Stimulated activated naive CD4-positive, alpha-beta T cell (primary cell): ENCODE data around the gene DGKQ.

Experiments
- DNase-seq, 6 experiments: peaks; one replicate each; lab custom pipeline; 2025; lab: John Stamatoyannopoulos, UW

The DGKQ gene

GRCh38 chr4:973431-974397 lies at the start of gene DGKQ:
Gene DGKQ, minus strand, starts transcription at chr4:973569. Its CDS starts 87 bp downstream, at chr4:973482.
- peak; percentile 72 to 92 (median 89) for DNase-seq

DNA sequence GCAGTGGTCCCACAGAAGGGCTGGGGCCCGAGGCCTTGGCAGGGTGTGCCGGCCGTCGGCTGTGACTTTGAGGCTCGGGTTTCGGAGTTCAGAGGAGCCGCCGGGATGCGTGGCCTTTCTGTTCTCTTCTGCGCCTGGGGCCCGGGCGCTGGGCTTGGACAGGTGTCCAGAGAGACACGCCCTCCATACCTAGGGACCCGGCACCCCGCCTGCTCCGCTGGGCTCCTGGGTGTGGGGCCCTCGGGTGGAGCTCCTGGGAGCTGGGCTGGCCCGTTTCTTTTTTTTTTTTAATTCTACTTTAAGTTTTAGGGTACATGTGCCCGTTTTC lies 49.3 kb upstream of the DGKQ start:
- DNase-seq, result no peak

- DNase-seq, result no peak
These were observed 48.8 kb upstream of the DGKQ start for GRCh38 chr4:1022051-1022738.

- no peak for DNase-seq
These were observed 48.1 kb upstream of the DGKQ start for GRCh38 chr4:1021386-1022050.

- DNase-seq, result no peak
These were observed 46.5 kb upstream of the DGKQ start for GRCh38 chr4:1019729-1020470.

- no peak for DNase-seq
These were observed 46.0 kb upstream of the DGKQ start for GRCh38 chr4:1019320-1019719.

DNA sequence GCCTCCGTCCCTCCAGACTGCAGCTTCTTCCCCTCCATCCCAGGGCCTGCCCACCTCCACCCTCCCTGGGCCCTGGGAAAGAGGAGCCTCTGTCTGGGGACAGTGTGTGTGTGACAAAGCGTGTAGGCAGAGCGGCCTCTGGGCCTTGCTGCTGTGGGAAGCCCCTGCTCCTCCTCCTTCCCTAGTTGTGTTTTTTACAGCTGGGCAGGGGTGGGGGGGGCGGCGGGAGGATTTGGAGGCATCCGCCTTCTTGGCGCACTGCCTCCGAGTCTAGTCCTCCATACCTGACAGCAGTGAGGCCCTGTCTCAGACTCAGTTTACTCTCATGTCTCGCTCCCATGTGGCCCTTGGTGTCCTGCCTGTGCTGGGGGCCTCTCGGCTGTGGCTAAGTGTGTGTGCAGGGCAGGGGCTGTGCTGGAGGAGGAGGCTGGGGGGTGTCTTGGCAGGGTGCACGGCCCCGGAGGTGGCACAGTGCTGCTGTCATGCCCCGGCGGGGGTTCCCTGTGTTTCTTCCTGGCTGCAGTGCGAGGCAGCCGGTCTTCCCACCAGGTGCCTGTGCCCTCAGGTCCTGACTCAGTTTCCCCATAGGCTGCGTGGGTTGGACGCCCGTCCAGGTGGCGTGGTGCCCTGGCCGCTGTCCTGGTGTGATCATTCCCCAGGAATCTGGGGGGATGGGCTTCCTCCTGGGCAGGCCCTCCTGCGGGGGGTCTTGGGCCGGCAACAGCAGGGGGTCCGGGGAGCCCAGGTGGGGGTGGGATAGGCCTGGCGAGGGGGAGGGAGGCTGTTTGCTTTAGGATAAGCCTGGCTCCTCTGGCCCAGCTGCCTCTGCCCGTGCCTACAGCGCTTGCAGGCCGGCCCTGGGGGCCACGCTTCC lies 45.0 kb upstream of the DGKQ start:
- DNase-seq, result no peak

- no peak for DNase-seq
These were observed 44.3 kb upstream of the DGKQ start for GRCh38 chr4:1017706-1018105.

GRCh38 chr4:1017211-1017610 lies 43.8 kb upstream of the DGKQ start:
- DNase-seq, result no peak

DNA sequence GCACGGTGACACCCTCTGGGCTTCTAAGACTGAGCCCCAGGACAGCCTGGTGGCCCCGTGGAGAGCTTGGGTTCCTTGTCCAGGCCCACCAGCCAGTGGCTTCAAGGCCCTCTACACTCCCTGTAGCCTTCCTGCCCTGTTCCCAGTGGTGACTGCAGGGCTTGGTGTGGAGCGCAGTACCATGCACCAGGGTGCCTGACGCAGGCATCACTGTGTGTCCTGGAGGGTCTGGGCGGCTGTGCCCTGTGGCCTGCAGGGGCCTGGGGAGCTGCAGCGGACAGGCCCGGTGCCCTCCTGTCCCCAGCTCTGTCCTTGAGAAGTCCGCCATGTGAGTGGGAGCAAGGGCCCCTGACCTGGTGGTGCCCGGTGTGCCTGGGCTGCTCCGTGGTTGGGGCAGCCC lies 42.4 kb upstream of the DGKQ start:
- no peak for DNase-seq

DNA sequence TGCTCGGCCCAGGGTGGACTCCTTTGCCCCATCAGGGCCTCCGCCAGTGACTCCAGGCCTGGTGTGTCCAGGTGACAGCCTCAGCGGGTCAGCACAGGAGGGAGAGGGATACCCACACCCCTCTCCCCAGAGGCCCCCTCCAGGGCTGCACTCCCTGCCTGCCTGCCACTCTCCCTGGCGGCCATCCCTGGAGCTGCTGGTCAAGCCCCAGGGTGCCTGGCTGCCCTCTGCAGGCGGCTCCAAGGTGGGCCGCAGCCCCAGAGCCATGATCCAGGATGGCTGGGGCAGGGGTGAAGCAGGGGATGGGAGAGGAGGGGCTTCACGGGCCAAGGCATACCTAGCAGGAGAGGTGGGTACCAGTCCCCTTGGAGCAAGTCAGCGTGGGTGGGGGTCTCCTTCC lies 41.8 kb upstream of the DGKQ start:
- DNase-seq, result no peak

- DNase-seq, result no peak
These were observed 41.2 kb upstream of the DGKQ start for GRCh38 chr4:1014291-1015167.

DNA sequence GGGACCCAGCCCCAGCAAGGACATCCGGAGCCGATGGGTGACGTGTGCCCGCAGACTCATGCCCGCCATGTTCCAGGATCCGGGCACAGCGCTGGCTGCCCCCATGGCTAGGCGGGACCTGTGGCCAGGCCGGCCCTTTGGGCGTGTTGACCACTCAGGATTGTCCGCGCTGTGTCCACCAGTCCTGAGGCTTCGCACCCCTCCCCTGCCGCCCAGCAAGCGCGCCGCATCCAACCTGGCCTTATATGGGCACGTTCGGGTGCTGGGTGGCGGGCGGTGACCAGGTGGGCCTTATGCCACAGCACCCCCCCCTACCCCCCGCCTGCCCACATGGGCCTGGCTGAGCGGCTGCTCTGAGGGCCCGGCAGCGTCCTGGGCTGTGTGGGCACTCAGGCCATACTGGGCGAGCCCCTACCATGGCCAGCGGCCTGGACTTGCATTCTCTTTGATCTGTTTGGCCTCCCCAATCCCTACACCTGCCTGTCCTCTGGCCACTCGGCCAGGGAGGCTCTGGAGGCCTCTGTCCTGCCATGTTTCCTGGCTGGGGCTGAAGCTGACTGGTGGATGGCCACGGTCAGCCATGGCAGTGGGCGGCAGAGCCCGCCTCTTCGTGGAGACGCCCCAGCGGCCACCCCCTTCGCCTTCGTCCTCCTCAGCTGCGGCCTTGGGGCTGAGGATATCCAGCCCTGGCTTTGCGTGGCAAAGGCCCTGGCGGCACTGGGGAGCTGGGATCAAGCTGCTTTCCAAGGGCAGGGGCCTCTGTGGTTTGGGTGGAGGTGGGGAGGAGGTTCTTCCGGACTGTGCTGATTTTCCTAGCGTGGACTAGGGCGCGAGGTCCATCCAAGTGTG lies 40.1 kb upstream of the DGKQ start:
- DNase-seq, result no peak

GRCh38 chr4:1012034-1012739 lies 38.8 kb upstream of the DGKQ start:
- peak in 3 of 6 experiments; percentile 22 to 38 (median 38) for DNase-seq

DNA sequence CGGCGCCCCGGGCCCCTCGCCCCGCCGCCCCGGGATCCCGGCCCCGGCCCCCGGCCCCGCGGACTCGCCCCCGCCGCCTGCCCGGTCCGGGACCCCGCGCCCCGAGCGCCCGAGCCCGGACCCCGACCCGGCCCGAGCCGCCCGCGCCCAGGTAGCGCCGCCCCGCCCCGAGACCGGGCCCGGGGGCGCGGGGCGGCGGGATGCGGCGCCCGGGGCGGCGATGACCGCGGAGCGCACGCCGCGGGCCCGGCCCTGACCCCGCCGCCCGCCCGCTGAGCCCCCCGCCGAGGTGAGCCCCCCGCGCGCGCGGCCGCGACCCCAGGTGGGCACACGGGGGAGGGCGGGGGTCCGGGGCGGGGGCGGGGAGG lies 38.3 kb upstream of the DGKQ start:
- DNase-seq, result no peak

DNA sequence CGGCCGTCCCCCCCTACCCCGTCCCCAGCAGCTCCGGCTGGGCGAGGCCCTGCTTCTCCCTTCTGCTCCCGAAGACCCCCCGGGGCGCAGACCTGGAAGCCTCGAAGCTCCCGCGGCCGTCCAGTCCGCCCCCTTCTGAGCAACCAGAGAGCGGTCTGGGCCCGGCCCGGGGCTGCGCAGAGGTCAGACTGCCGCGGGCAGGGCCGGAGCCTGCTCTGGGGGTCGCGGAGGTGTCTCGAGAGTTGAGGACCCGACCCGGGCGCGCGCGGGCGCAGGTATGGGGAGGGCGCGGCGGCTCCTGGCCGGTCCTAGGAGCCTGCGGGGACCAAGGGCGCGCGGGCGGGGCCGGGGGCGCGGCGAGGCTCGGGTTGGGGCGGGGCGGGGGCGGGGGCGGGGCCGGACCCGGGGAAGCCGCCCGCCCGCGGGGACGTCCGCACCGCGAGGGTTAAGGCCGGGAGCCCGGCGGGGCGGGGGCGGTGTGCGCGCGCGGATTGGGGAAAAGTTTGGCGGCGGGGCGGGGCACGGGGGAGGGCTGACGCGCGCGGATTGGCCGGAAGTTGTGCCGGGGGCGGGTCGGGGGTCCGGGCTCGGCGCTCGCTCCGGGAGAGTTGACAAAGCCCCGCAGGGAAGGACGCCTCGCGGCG lies 37.8 kb upstream of the DGKQ start, which contains the start of gene FGFRL1:
Gene FGFRL1 (plus strand): TSS at position 605 of the 644 bp plus-strand sequence. CDS start 860 bp downstream, outside the sequence.
- peak; percentile 74 to 87 (median 87) for DNase-seq

- DNase-seq, result peak; percentile 47 to 86 (median 73)
These were observed 37.1 kb upstream of the DGKQ start for GRCh38 chr4:1010395-1011021.
